PFSK-1 (cell line): ENCODE measurements around the gene ANKDD1B.

Experiments used
- FOXP2 ChIP-seq: optimal IDR thresholded peaks from 2 replicates; pipeline ENCODE3; 2011; ENCODE audit warnings: borderline replicate concordance, control low read depth, inconsistent platforms; ENCODE audit not compliant: insufficient read depth; ENCODE audit errors: extremely low read length, extremely low read depth
- POLR2AphosphoS5 ChIP-seq: IDR thresholded peaks from 2 replicates; pipeline ENCODE4 v1.6.1; 2012; ENCODE audit warnings: low read depth, mild to moderate bottlenecking, control low read depth, low read length, moderate library complexity
- SIN3A ChIP-seq: IDR thresholded peaks from 2 replicates; pipeline ENCODE4 v1.6.1; 2012; ENCODE audit warnings: mild to moderate bottlenecking, low read length, moderate library complexity, borderline replicate concordance; ENCODE audit not compliant: insufficient read depth
- TAF1 ChIP-seq: IDR thresholded peaks from 2 replicates; pipeline ENCODE4 v1.6.1; 2012; ENCODE audit warnings: low read length, control low read depth, borderline replicate concordance; ENCODE audit not compliant: insufficient read depth
- TF ChIP-seq, protein P1 (sequence below), 2 experiments: IDR thresholded peaks; 2 replicates each; pipeline versions ENCODE4 v1.6.1 to v1.8.0; 2011 to 2012; ENCODE audit warnings: low read depth in 2 of 2, low read length in 2 of 2, control low read depth in 1 of 2, inconsistent platforms in 1 of 2, mild to moderate bottlenecking in 1 of 2, moderate library complexity in 1 of 2; ENCODE audit not compliant: insufficient read depth in 1 of 2

The ANKDD1B gene

GRCh38 chr5:75659791-75660450, 48.7 kb downstream of the ANKDD1B start:
- no peak for TF ChIP-seq SIN3A
- TF ChIP-seq, protein P1, sequence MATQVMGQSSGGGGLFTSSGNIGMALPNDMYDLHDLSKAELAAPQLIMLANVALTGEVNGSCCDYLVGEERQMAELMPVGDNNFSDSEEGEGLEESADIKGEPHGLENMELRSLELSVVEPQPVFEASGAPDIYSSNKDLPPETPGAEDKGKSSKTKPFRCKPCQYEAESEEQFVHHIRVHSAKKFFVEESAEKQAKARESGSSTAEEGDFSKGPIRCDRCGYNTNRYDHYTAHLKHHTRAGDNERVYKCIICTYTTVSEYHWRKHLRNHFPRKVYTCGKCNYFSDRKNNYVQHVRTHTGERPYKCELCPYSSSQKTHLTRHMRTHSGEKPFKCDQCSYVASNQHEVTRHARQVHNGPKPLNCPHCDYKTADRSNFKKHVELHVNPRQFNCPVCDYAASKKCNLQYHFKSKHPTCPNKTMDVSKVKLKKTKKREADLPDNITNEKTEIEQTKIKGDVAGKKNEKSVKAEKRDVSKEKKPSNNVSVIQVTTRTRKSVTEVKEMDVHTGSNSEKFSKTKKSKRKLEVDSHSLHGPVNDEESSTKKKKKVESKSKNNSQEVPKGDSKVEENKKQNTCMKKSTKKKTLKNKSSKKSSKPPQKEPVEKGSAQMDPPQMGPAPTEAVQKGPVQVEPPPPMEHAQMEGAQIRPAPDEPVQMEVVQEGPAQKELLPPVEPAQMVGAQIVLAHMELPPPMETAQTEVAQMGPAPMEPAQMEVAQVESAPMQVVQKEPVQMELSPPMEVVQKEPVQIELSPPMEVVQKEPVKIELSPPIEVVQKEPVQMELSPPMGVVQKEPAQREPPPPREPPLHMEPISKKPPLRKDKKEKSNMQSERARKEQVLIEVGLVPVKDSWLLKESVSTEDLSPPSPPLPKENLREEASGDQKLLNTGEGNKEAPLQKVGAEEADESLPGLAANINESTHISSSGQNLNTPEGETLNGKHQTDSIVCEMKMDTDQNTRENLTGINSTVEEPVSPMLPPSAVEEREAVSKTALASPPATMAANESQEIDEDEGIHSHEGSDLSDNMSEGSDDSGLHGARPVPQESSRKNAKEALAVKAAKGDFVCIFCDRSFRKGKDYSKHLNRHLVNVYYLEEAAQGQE (IDR thresholded peaks at IDR 0.05; ENCODE audit: insufficient read depth in 1 of 2, low read depth in 2 of 2, low read length in 2 of 2): no peak

DNA sequence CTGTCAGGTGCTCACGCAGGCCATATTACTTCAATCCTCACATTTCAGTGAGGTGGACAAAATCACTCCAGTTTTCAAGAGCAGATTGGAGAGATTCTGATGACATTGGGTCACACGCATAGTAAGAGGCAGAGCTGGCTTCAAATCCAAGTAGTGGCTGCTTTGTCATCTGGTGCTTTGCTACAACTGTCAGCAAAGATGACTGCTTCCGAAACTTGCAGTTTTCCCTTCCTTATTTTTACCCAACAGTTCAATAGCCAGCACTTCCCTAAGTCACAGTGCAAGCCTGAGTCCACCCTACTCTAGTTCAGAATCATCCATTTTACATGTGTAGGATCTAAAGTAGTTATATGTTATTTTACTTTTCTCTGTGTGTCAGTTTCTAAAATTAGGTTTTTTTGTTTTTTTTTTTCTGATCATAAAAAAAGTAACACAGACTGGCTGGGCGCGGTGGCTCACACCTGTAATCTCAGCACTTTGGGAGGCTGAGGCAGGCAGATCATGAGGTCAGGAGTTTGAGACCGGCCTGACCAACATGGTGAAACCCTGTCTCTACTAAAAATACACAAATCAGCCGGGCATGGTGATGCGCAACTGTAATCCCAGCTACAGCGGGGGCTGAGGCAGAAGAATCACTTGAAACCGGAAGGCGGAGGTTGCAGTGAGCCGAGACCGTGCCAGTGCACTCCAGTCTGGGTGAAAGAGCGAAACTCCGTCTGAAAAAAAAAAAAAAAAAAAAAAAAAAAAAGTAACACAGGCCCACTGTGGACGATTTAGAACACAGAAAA, 49.6 kb downstream of the ANKDD1B start:
- TF ChIP-seq TAF1 (no peak), FOXP2 (no peak)

DNA sequence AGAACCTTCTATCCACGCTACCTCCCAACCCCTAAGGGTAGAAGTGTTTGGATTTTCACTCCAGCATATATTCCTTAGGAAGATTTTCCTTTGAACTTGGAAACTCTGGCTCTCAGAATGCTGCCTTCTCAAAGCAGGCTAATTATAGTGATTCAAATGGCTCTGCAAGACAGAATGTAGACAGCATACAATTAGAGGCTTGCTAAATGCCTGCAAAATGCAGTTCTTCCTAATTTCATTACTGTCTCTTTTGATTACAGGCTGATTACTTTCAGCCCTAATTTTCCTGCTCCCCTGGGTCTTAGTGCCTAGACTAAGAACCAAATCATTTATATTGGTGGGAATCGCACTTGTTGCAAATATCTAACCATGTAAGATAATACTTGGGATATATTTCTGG, 50.8 kb downstream of the ANKDD1B start:
- no peak for TF ChIP-seq SIN3A
- TF ChIP-seq, protein P1 (IDR thresholded peaks at IDR 0.05; ENCODE audit: insufficient read depth in 1 of 2, low read depth in 2 of 2, low read length in 2 of 2): no peak
- no peak for TF ChIP-seq TAF1
- TF ChIP-seq FOXP2: no peak
- TF ChIP-seq POLR2AphosphoS5: no peak

- TF ChIP-seq, protein P1 (IDR thresholded peaks at IDR 0.05; ENCODE audit: insufficient read depth in 1 of 2, low read depth in 2 of 2, low read length in 2 of 2): no peak
- TF ChIP-seq FOXP2 (no peak), SIN3A (no peak), TAF1 (no peak), POLR2AphosphoS5 (no peak)
Observed at GRCh38 chr5:75663579-75664284, 52.5 kb downstream of the ANKDD1B start.

DNA sequence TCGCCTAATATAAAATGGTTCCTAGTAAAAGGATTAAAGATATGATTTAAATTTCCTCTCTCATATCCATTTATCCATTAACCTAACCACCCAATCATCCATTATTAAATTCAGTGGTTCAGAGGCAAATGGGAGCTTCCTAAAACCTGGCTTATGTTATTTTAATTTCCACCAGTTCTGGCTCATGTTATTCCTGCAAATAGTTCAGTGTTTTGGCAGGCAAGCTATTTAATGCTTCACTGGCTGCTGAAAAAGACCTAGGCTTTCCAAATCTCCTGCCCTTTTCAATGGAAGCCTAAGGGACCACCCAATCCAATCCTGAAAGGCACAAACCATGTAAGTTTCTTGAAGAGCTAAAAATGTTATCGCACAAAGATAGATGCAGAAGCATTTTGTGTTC, 53.7 kb downstream of the ANKDD1B start:
- TF ChIP-seq, protein P1 (IDR thresholded peaks at IDR 0.05; ENCODE audit: insufficient read depth in 1 of 2, low read depth in 2 of 2, low read length in 2 of 2): no peak
- no peak for TF ChIP-seq POLR2AphosphoS5
- TF ChIP-seq FOXP2: no peak
- TF ChIP-seq SIN3A: no peak
- no peak for TF ChIP-seq TAF1
